ENCODE measurements around the gene SFTA2.
A peak's percentile ranks its signal among the peaks of the same experiment; 100 is the strongest.

SFTA2 gene

DNA sequence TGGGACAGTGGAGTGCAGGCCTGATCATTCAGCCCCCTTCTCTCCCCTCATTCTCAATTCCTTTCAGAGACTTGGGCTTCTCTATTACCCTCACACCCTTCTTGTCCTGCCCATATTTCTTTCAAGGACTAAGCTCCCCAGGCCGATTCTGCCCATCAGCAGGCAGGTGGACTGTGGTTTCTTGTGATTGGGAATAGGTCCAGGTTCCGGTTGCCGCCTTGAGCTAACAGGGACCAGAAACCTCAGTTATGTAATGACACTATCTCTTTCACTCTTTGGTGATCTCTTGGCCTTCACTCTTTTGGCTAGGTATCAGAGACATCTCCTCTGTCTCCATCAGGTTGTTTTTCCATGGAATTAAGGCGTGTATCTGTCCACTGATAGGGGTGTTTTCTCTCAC is 15.3 kb upstream of the SFTA2 start:
- Histone ChIP-seq H3K27me3 (ENCODE audit: insufficient read depth, poor library complexity, severe bottlenecking) (no peaks in the 10 kb centered on the region), H3K27ac (ENCODE audit: poor library complexity, severe bottlenecking) (no peak overlapping the region), H3K4me3 (ENCODE audit: severe bottlenecking) (no peak overlapping the region), H3K36me3 (ENCODE audit: low read depth) (no peaks in the 10 kb centered on the region), H3K4me1 (ENCODE audit: insufficient read depth, poor library complexity, severe bottlenecking) (peaks cover 2% of the 10 kb centered on the region), H3K9me3 (ENCODE audit: severe bottlenecking) (no peaks in the 10 kb centered on the region)
- no peak for DNase-seq (ENCODE audit: low spot score)
- no peak for ATAC-seq (ENCODE audit: low read depth)
- TF ChIP-seq, protein P1, sequence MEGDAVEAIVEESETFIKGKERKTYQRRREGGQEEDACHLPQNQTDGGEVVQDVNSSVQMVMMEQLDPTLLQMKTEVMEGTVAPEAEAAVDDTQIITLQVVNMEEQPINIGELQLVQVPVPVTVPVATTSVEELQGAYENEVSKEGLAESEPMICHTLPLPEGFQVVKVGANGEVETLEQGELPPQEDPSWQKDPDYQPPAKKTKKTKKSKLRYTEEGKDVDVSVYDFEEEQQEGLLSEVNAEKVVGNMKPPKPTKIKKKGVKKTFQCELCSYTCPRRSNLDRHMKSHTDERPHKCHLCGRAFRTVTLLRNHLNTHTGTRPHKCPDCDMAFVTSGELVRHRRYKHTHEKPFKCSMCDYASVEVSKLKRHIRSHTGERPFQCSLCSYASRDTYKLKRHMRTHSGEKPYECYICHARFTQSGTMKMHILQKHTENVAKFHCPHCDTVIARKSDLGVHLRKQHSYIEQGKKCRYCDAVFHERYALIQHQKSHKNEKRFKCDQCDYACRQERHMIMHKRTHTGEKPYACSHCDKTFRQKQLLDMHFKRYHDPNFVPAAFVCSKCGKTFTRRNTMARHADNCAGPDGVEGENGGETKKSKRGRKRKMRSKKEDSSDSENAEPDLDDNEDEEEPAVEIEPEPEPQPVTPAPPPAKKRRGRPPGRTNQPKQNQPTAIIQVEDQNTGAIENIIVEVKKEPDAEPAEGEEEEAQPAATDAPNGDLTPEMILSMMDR (IDR thresholded peaks at IDR 0.05; ENCODE audit: poor library complexity, severe bottlenecking), result no peak

DNA sequence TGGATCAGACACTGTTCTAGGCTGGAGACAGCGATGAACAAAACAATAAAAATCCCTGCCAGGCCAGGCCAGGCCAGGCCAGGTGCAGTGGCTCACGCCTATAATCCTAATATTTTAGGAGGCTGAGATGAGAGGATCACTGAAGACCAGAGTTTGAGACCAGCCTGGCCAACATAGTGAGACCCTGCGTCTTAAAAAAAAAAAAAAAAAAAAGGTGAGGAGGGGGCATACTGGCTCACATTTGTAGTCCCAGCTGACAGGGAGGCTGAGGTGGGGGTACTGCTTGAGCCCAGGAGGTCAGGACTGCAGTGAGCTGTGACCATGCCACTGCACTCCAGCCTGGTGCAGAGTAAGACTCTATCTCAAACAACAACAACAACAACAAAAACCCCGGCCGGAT is 13.3 kb upstream of the SFTA2 start:
- Histone ChIP-seq H3K27ac (ENCODE audit: poor library complexity, severe bottlenecking) (no peak overlapping the region), H3K4me3 (ENCODE audit: severe bottlenecking) (no peak overlapping the region), H3K36me3 (ENCODE audit: low read depth) (no peaks in the 10 kb centered on the region), H3K9me3 (ENCODE audit: severe bottlenecking) (no peaks in the 10 kb centered on the region), H3K4me1 (ENCODE audit: insufficient read depth, poor library complexity, severe bottlenecking) (peaks cover 2% of the 10 kb centered on the region), H3K27me3 (ENCODE audit: insufficient read depth, poor library complexity, severe bottlenecking) (no peaks in the 10 kb centered on the region)
- no peak for ATAC-seq (ENCODE audit: low read depth)
- TF ChIP-seq, protein P1 (IDR thresholded peaks at IDR 0.05; ENCODE audit: poor library complexity, severe bottlenecking), result no peak
- DNase-seq (ENCODE audit: low spot score), result no peak

DNA sequence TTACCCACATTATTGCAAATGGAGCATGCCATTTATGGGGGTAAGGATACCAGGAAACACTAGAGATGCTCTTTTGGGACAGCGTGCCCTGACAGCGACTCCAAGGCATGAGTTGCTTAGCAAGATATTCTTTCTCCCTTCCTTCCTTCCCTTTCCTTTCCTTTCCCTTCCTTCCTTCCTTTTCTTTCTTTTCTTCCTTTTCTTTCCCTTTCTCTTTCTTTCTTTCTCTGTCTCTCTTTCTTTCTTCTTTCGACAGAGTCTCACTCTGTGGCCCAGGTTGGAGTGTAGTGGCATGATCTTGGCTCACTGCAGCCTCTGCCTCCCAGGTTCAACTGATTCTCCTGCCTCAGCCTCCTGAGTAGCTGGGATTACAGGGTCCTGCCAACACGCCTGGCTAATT is 12.1 kb upstream of the SFTA2 start:
- no peaks in the 10 kb centered on the region for H3K27me3 ChIP-seq (ENCODE audit: insufficient read depth, poor library complexity, severe bottlenecking)
- no peak overlapping the region for H3K4me3 ChIP-seq (ENCODE audit: severe bottlenecking)
- no peak for DNase-seq (ENCODE audit: low spot score)
- H3K36me3 ChIP-seq (ENCODE audit: low read depth), result no peaks in the 10 kb centered on the region
- TF ChIP-seq, protein P1 (IDR thresholded peaks at IDR 0.05; ENCODE audit: poor library complexity, severe bottlenecking), result no peak
- peaks cover 2% of the 10 kb centered on the region for H3K4me1 ChIP-seq (ENCODE audit: insufficient read depth, poor library complexity, severe bottlenecking)
- H3K9me3 ChIP-seq (ENCODE audit: severe bottlenecking), result no peaks in the 10 kb centered on the region
- H3K27ac ChIP-seq (ENCODE audit: poor library complexity, severe bottlenecking), result no peak overlapping the region
- ATAC-seq (ENCODE audit: low read depth), result no peak

DNA sequence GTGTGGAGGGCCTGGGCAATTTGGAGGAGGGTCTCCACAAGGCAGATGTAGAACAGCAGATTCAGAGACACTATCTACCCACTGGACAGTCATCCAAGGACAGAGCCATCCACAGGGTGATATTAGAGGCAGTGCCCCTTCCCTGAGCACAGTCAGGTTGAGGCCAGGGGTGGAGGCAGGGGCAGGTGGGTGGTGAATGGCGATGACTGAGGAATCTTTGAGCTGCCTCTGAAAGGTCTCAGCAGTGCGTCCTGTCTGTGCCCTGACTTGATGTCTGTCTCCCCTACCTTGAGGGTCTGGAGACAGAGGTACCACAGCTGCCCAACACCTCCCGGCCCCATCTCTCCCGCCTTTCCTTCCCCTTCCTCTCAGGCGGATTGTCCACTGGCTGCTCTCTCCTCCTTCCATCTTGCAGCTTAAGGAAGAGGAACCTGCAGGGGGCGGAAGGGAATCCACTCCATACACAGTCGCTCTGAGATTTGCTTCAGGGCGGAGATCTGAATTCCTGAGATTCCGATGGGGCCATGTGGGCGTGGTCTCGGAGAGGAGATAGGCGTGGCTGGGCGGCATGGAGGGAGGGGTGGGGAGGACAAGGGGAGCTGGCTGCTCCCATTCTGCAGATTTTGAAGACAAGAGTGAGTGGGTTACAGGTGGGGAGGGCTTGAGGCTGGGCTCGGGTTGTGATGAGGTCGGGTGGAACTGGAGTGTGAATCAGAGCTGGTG is 10.5 kb upstream of the SFTA2 start:
- H3K27me3 ChIP-seq (ENCODE audit: insufficient read depth, poor library complexity, severe bottlenecking), result no peaks in the 10 kb centered on the region
- no peak overlapping the region for H3K27ac ChIP-seq (ENCODE audit: poor library complexity, severe bottlenecking)
- H3K36me3 ChIP-seq (ENCODE audit: low read depth), result no peaks in the 10 kb centered on the region
- ATAC-seq (ENCODE audit: low read depth), result peak; percentile 86
- H3K4me1 ChIP-seq (ENCODE audit: insufficient read depth, poor library complexity, severe bottlenecking), result peaks cover 8% of the 10 kb centered on the region
- TF ChIP-seq, protein P1 (IDR thresholded peaks at IDR 0.05; ENCODE audit: poor library complexity, severe bottlenecking), result peak; percentile 54
- no peaks in the 10 kb centered on the region for H3K9me3 ChIP-seq (ENCODE audit: severe bottlenecking)
- peak; percentile 88 for DNase-seq (ENCODE audit: low spot score)
- H3K4me3 ChIP-seq (ENCODE audit: severe bottlenecking), result no peak overlapping the region

DNA sequence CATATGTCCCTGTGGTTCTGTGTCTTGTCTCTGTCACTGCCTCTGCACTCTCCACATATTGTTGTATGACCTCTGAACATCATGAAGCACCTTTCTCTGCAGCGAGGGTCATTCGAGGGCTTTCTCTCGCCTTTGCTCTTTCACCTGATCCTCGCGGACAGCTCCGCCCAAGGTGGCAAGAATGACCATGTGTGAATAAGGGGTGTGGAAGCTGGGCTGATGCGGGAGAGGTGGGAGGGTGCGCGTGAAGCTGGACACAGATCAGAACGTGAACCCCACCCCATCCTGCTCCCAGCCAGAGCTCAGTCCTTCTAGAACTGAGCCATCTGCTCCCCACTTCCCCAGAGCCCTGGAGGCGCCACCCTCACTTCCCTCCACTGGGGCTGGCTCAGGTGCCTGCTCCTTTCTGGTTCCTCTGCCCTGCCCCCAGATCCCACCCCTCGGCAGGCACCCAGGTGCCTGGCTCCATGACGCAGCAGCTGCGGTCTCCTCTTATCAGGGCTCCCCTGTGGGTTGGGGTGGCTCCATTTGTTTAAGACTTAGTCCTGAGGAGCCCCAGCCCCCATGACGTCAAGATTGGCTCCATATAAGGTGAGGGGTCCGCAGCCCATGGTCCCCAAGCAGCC is 8.5 kb upstream of the SFTA2 start, which contains the start of gene MUCL3:
Gene MUCL3, plus strand, starts transcription at position 613 of the 626 bp plus-strand sequence. CDS start 27 bp downstream, outside the sequence.
- peaks cover 8% of the 10 kb centered on the region for H3K4me1 ChIP-seq (ENCODE audit: insufficient read depth, poor library complexity, severe bottlenecking)
- H3K9me3 ChIP-seq (ENCODE audit: severe bottlenecking), result no peaks in the 10 kb centered on the region
- ATAC-seq (ENCODE audit: low read depth) (no peak), DNase-seq (ENCODE audit: low spot score) (no peak)
- H3K36me3 ChIP-seq (ENCODE audit: low read depth), result no peaks in the 10 kb centered on the region
- TF ChIP-seq, protein P1 (IDR thresholded peaks at IDR 0.05; ENCODE audit: poor library complexity, severe bottlenecking), result no peak
- H3K27ac ChIP-seq (ENCODE audit: poor library complexity, severe bottlenecking), result no peak within 1 kb of the TSS
- no peak within 1 kb of the TSS for H3K4me3 ChIP-seq (ENCODE audit: severe bottlenecking)
- H3K27me3 ChIP-seq (ENCODE audit: insufficient read depth, poor library complexity, severe bottlenecking), result no peaks in the 10 kb centered on the region
